ENCODE results near the gene COL4A5.
"Not testable (repeated sequence)": the region's sequence is repeated elsewhere in the genome, so short reads cannot be mapped to it uniquely, and the experiment has no call there.

The COL4A5 gene

DNA sequence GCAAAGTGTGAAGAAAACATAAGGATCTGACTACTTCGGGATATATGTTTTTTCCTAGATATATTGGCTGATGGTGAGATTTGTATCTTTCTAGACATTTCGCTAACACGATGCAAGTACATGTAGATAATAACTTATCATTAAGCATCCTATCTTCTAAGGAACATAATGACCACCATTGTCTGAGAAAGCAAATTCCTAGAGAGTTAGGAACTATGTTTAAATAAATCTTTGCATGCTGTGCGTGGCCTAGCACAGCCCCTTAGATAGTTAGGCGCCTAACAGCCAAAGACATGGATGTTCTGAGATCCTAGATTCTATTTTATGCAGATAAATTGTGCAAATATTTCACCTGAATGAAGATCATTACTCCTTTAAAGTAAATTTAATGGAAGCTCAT is 4.4 kb upstream of the COL4A5 start:
- no peak for DNase-seq (ENCODE audit: low spot score in 2 of 2)

DNA sequence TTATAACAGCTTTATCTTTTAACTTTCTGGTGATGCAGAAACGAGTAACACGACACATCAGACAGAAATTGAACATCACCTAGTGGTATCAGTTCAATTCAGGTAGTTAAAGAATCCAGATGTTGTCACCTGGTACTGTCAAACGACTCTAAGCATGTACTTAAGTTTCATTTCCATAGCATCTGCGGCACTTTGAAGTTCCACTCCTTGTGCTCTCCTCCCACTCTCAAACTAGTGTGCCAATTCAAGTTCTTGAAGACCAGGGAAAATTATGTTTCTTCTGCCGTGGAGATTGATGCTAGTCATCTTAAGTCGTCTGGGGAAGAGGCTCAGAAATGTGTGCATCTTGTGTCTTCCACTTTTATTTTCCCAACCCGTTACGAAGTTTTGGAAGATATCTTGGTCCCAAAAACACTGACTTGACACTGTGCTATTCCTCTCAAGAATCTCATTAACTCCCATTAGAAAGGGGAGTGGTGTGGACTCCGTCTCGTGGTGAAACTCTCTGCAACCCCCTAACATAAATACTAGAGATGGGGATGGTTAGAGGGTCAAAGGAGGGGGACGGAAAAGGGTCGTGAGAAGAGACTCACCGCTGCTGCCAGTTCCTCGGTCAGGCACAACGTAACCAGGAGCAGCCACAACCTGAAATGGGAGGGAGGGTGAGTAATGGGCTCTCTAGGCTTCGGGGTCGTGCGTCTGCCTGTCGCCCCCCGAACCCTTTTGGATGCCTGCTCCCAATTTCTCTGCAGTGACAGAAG is 2.1 kb upstream of the COL4A5 start:
- no peak for DNase-seq (ENCODE audit: low spot score in 2 of 2)
- Histone ChIP-seq H3K4me3 (peak overlapping the region; percentile 59), H3K9me3 (no peaks in the 10 kb centered on the region), H3K27me3 (ENCODE audit: low read depth) (no peaks in the 10 kb centered on the region), H3K4me1 (peaks cover 30% of the 10 kb centered on the region), H3K36me3 (replicated peaks) (no peaks in the 10 kb centered on the region)
- in situ Hi-C loops (cut with MboI; ENCODE audit: low sequenced_read_pairs) = no loop called here

More for the DNA sequence above, 4.4 kb upstream of the COL4A5 start:
- in situ Hi-C loops (cut with MboI; ENCODE audit: low sequenced_read_pairs) = no loop called here
- Histone ChIP-seq H3K36me3 (replicated peaks) (no peaks in the 10 kb centered on the region), H3K4me3 (no peak overlapping the region), H3K27me3 (ENCODE audit: low read depth) (no peaks in the 10 kb centered on the region), H3K4me1 (peaks cover 20% of the 10 kb centered on the region), H3K9me3 (no peaks in the 10 kb centered on the region)

DNA sequence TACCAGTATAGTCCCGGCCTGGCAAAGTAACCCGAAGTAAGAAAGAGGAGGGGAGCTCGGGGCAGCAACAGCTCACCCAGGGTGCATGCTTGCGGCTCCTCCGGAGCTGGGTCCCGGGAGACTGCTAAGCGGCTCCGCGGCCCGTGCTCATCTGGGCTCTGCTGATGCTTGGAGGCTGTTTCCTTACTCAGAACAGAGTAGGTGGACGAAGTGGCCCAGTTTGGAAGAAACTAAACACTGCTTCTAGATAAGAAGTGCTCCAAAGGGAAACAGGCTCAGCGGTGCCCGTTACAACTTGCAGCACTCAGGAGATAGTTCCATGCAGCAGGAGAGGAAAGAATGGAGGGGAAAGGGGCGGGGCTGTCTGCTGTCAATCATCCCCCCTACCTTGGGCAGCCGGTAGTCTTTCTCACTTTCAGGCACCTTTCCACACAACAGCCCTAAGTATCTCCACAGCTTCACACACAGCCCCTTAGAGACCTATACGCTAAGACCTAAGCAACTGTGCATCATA is 1.5 kb upstream of the COL4A5 start, which contains the start of gene COL4A6:
Gene COL4A6, minus strand, starts transcription at position 313 of the 514 bp plus-strand sequence. Its CDS starts 226 bp downstream, at position 87.
- peak; percentile 81 to 91 for DNase-seq (ENCODE audit: low spot score in 2 of 2)
- Histone ChIP-seq H3K4me3 (peak within 1 kb of the TSS; percentile 59), H3K27me3 (ENCODE audit: low read depth) (no peaks in the 10 kb centered on the region), H3K36me3 (replicated peaks) (no peaks in the 10 kb centered on the region; the same call in 1 of the 2 replicates), H3K9me3 (no peaks in the 10 kb centered on the region), H3K4me1 (peaks cover 36% of the 10 kb centered on the region)
- in situ Hi-C loops (cut with MboI; ENCODE audit: low sequenced_read_pairs) = no loop called here

DNA sequence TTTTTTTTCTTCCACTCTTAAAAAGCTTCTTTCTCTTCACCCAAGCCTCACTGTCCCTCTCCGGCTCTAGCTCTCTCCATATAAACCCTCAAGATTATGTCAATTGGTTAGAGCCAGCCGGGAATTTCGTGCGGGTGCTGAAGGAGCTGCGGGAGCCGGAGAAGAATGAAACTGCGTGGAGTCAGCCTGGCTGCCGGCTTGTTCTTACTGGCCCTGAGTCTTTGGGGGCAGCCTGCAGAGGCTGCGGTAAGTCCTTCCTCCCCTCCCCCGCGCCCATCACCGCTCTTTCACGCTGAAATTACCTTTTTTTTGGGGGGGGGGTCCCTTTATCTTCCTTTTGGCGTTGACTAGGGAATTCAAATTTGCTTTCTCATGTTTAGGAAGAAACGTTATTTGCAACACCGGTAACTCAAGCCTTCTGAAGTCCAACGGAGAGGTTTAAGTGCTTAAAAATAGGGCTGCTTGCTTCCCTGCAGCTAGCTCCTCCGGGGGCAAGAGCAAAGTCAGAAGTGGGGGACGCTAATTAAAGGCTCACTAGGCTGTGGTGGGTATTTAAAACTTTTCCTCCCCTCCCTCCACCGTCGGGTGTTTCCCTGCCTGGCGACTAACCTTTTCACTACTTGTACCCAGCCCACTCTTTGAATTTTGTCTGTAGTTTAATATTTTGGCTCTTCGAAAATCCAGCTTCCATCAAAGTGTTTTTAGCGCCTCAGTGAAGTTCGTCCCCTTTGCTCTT is 491 bp downstream of the COL4A5 start:
- Histone ChIP-seq H3K27me3 (ENCODE audit: low read depth) (no peaks in the 10 kb centered on the region), H3K36me3 (replicated peaks) (no peaks in the 10 kb centered on the region; the same call in none of the 2 replicates), H3K9me3 (no peaks in the 10 kb centered on the region), H3K4me1 (peaks cover 40% of the 10 kb centered on the region), H3K4me3 (peak overlapping the region; percentile 59)
- DNase-seq (ENCODE audit: low spot score in 2 of 2) = peak; percentile 36 to 62
- in situ Hi-C loops (cut with MboI; ENCODE audit: low sequenced_read_pairs) = no loop called here

DNA sequence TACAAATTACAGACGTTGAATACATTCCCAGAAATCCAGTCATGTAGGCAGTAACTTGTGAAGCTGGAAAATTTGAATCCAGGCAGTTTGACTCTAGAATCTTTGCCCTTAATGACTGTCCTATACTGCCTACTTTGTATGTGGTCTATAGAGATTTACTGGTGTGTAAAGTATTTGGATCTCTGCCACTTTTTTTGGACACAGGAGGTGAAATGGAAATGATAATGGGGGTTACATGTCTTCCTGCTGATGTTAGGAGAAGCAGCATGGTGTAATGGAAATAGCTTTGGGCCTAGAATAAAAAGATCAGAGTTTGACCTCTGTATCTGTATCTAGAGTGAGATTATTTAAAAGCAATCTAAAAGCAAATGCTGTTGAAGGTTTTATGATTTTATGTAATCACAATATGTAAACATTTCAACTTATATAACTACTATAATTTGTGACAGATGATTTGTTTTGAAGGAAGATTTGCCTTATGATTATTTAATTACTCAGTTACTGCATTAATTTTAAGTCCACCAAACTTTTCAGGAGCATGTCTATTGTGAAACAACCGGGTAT is 3.3 kb downstream of the COL4A5 start:
- Histone ChIP-seq H3K4me3 (peak overlapping the region; percentile 59), H3K9me3 (no peaks in the 10 kb centered on the region), H3K27me3 (ENCODE audit: low read depth) (no peaks in the 10 kb centered on the region), H3K36me3 (replicated peaks) (no peaks in the 10 kb centered on the region; the same call in none of the 2 replicates), H3K4me1 (peaks cover 50% of the 10 kb centered on the region)
- DNase-seq (ENCODE audit: low spot score in 2 of 2) = no peak
- in situ Hi-C loops (cut with MboI; ENCODE audit: low sequenced_read_pairs) = no loop called here

DNA sequence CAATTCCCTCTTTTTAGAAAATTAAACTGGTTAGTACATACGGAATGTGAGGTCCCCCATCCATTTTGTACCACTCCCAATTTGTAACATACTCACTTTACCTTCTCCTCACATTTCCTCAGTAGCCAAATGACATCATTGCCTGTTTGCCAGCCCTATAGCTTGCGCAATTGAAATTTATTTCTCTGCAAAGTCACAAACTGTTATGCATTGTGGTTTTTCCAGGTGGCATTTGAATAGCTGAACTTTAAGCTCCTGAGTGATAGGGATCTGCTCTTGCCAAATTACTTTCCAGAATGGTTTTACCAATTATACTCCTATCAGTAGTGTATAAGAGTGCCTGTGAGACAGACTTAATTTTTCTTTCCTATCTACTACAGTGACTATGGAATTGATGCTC is 7.7 kb downstream of the COL4A5 start:
- no peak overlapping the region for H3K4me3 ChIP-seq
- in situ Hi-C loops (cut with MboI; ENCODE audit: low sequenced_read_pairs) = no loop called here
- no peaks in the 10 kb centered on the region for H3K9me3 ChIP-seq
- peaks cover 38% of the 10 kb centered on the region for H3K4me1 ChIP-seq
- no peaks in the 10 kb centered on the region for H3K27me3 ChIP-seq (ENCODE audit: low read depth)
- DNase-seq (ENCODE audit: low spot score in 2 of 2) = peak in 1 of 2 experiments; percentile 44
- H3K36me3 ChIP-seq (replicated peaks) = no peaks in the 10 kb centered on the region; the same call in none of the 2 replicates

DNA sequence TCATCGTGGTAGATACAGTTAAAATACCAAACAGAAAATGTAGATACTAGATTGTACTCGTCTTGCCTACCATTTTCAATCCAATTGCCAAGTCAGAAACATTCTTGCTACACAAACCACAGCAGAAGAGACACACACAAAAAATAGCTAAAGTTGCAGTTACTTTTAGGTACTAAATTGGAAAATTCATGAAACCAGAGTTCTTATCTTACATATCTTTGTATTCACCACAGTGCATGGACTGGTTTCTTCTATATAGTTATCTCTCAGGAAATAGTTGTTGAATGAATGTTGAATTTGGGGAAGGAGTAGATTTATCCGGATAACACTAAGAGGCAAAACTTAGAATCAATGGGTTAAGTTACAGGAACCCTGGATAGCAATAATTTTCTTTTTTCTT is 14.2 kb downstream of the COL4A5 start:
- Histone ChIP-seq H3K4me3 (no peak overlapping the region), H3K4me1 (no peaks in the 10 kb centered on the region; the same call in 1 of the 2 replicates), H3K36me3 (replicated peaks) (no peaks in the 10 kb centered on the region), H3K9me3 (no peaks in the 10 kb centered on the region), H3K27me3 (ENCODE audit: low read depth) (no peaks in the 10 kb centered on the region)
- no peak for DNase-seq (ENCODE audit: low spot score in 2 of 2)
- in situ Hi-C loops (cut with MboI; ENCODE audit: low sequenced_read_pairs) = no loop called here

DNA sequence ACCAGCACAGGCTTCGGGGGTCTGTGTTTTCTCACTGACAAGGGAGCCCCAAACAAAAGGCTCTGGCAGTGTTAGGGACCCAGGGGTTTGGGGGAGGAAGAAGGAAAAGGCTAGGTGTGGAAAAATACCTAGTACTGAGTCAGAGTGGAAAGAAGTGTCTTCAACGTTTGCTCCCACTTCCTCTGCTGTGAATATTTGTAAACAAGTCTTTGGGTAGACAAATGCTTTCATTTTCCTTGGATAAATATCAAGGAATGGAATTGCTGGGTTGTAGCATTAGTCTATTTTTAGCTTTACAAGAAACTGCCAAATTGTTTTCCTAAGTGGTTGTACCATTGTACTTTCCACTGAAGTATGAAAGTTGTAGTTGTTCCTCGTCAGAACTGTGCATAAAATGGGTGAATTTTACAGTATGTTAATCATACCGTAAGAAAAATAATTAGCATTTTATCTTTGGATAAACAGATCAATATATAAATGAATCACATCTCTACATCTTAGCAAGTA is 17.4 kb downstream of the COL4A5 start:
- Histone ChIP-seq H3K4me1 (peaks cover 3% of the 10 kb centered on the region), H3K4me3 (no peak overlapping the region), H3K9me3 (no peaks in the 10 kb centered on the region), H3K36me3 (replicated peaks) (no peaks in the 10 kb centered on the region), H3K27me3 (ENCODE audit: low read depth) (no peaks in the 10 kb centered on the region)
- in situ Hi-C loops (cut with MboI; ENCODE audit: low sequenced_read_pairs) = no loop called here
- no peak for DNase-seq (ENCODE audit: low spot score in 2 of 2)

DNA sequence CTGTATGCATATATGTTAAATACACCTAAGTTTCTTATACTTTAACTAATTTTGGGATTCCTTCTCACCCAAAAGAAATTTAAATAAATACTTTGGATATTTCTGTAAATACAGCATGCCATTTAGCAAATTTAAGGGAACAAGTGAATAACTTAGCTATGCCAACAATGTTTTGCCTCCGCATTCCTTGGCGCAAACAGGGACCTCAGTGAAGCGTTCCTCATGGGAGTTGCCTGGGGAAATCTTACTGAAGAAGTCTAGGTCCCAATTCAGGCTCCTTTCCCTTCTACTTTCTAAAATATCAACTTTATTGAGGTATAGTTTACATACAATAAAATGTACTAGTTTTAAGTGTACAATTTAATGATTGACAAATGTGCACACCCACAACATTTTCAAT is 25.0 kb downstream of the COL4A5 start:
- H3K36me3 ChIP-seq (replicated peaks) = no peaks in the 10 kb centered on the region
- peaks cover 15% of the 10 kb centered on the region for H3K4me1 ChIP-seq
- no peak overlapping the region for H3K4me3 ChIP-seq
- in situ Hi-C loops (cut with MboI; ENCODE audit: low sequenced_read_pairs) = no loop called here
- no peaks in the 10 kb centered on the region for H3K9me3 ChIP-seq
- H3K27me3 ChIP-seq (ENCODE audit: low read depth) = no peaks in the 10 kb centered on the region
- DNase-seq (ENCODE audit: low spot score in 2 of 2) = peak; percentile 28 to 31

DNA sequence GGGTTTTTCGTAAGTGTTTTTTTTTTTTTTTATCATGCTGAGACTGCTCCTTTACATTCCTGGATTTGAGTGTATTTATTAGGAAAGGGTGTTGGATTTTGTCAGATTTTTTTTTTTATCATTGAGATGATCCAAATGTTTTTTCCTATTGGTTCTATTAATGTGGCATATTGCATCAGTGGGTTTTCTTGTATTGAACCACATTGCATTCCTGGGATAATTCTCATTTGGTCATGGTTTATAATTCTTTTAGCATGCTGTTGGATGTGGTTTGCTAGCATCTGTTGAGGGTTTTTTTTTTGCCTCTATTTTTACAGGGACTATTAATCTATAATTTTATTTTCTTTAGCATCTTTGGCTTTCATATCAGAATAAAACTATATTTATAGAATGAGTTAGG is 28.8 kb downstream of the COL4A5 start:
- Histone ChIP-seq H3K4me3 (no peak overlapping the region), H3K27me3 (ENCODE audit: low read depth) (no peaks in the 10 kb centered on the region), H3K9me3 (peaks cover 6% of the 10 kb centered on the region; the same call in 1 of the 2 replicates), H3K4me1 (peaks cover 12% of the 10 kb centered on the region), H3K36me3 (replicated peaks) (no peaks in the 10 kb centered on the region)
- in situ Hi-C loops (cut with MboI; ENCODE audit: low sequenced_read_pairs) = no loop called here
- no peak for DNase-seq (ENCODE audit: low spot score in 2 of 2)

DNA sequence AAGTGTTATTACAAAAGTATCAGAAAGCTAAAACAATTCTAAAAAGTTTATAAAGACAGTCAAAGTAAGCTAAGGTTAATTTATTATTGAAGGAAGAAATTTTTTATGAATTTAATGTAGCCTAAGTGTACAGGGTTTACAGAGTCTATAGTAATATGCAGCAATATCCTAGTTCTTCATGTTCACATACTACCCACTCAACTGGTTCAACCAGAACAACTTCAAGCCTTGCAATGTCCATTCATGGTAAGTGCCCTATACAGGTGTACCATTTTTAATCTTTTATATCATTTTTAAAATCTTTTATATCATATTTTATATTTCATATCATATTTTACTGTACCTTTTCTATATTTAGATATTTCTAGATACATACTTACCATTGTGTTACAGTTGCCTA is 34.3 kb downstream of the COL4A5 start:
- Histone ChIP-seq H3K9me3 (peaks cover 6% of the 10 kb centered on the region; the same call in 1 of the 2 replicates), H3K4me3 (no peak overlapping the region), H3K36me3 (replicated peaks) (peaks cover 9% of the 10 kb centered on the region), H3K27me3 (ENCODE audit: low read depth) (no peaks in the 10 kb centered on the region), H3K4me1 (no peaks in the 10 kb centered on the region)
- in situ Hi-C loops (cut with MboI; ENCODE audit: low sequenced_read_pairs) = no loop called here
- DNase-seq (ENCODE audit: low spot score in 2 of 2) = no peak

DNA sequence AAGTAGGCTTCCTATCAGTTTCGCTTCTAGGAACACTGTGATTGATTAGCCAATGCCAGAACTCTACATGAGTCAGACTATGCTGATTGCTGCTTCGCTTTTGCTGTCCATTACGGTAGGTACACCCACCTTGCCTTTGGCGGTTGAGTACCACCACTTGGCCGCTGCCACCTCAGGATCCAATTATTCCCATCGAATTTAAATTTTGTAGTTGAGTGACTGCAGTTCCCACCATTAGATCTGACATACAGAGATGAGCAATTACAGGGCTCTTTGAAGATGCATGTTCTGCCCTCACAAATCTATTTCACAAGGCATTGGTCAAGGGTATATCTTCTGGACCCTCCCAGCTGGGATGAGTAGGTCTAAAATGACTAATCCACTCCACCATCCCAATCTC is 41.9 kb downstream of the COL4A5 start:
- H3K4me3 ChIP-seq; H3K27me3 ChIP-seq (ENCODE audit: low read depth); in situ Hi-C loops (cut with MboI; ENCODE audit: low sequenced_read_pairs); H3K9me3 ChIP-seq; H3K4me1 ChIP-seq; H3K36me3 ChIP-seq (replicated peaks); DNase-seq (ENCODE audit: low spot score in 2 of 2): not testable (repeated sequence)

DNA sequence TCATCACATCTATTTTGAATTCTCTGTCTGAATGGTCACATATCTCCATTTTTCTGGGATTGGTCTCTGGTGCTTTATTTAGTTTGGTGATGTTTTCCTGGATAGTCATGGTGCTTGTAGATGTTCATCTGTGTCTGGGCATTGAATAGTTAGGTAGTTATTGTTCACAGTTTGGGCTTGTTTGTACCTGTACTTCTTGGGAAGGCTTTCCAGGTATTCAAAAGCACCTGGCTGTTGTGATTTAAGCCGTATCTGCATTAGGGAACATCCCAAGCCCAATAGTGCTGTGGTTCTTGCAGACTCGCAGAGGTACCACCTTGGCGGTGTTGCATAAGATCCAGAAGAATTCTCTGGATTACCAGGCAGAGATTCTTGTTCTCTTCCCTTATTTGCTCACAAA is 44.6 kb downstream of the COL4A5 start:
- H3K36me3 ChIP-seq (replicated peaks) = no peaks in the 10 kb centered on the region; the same call in 1 of the 2 replicates
- 0 out of 2 replicates have a peak, but pooled peaks cover 4% of the 10 kb centered on the region for H3K9me3 ChIP-seq
- DNase-seq (ENCODE audit: low spot score in 2 of 2) = no peak
- in situ Hi-C loops (cut with MboI; ENCODE audit: low sequenced_read_pairs) = no loop called here
- H3K27me3 ChIP-seq (ENCODE audit: low read depth) = no peaks in the 10 kb centered on the region
- H3K4me1 ChIP-seq = peaks cover 7% of the 10 kb centered on the region
- no peak overlapping the region for H3K4me3 ChIP-seq

Measured in HAP-1 (cell line).